Endothelial cell of umbilical vein (primary cell): ENCODE results near the gene LYPLAL1. TPM values are rescaled to one million over a fixed set of nuclear protein-coding genes. Genes with fewer than 3 reads are reported as not detected.

Source experiments
- BruUV-seq: library from RNA; stranded (reverse); fragments of 400-500 nt; replicated peaks from 2 replicates; lab custom pipeline; 2021; lab: Mats Ljungman, UMichigan
- CTCF ChIA-PET: fragments of 300-600, 350-600 bp; sonication (Branson Sonifier 250); formaldehyde crosslinking; loops from one replicate; lab custom pipeline; 2021; ENCODE audit warnings: antibody characterized with exemption, inconsistent platforms; lab: Charles Lee
- POLR2A ChIA-PET: fragments of 300-600, 350-600 bp; sonication (Branson Sonifier 250); formaldehyde crosslinking; loops from one replicate; lab custom pipeline; 2021; ENCODE audit warnings: antibody characterized with exemption, inconsistent platforms; lab: Charles Lee
- DNase-seq: peaks from one replicate; pipeline ENCODE4 v3.0.0-alpha.2; 2011; ENCODE audit warnings: low read depth, low spot score
- FAIRE-seq: peaks from 2 replicates; lab custom pipeline; 2011; peaks lifted over from hg19 to GRCh38; lab: Jason Lieb, UNC
- H2AFZ ChIP-seq: 2 replicates; pipeline ENCODE4 v1.6.0; 2012; ENCODE audit warnings: low read depth, low read length, control low read depth, inconsistent platforms
- H3K27ac ChIP-seq: 2 replicates; pipeline ENCODE4 v1.5.1; 2011; ENCODE audit warnings: low read depth, mild to moderate bottlenecking, control low read depth, low read length, moderate library complexity; ENCODE audit not compliant: insufficient read depth
- H3K27me3 ChIP-seq, 2 experiments: 2 replicates each; pipeline versions ENCODE4 v1.6.0 to v1.6.1; 2011; ENCODE audit warnings: low read length in 2 of 2, mixed read lengths in 1 of 2; ENCODE audit not compliant: control insufficient read depth in 2 of 2, insufficient read depth in 2 of 2
- H3K36me3 ChIP-seq, 2 experiments: 2 replicates in 1 of 2; 3 replicates in 1 of 2; pipeline ENCODE4 v1.5.1; 2011; ENCODE audit warnings: low read length in 2 of 2, mild to moderate bottlenecking in 1 of 2, moderate library complexity in 1 of 2; ENCODE audit not compliant: control insufficient read depth in 2 of 2, insufficient read depth in 2 of 2; ENCODE audit errors: extremely low read depth in 1 of 2
- H3K4me1 ChIP-seq: 3 replicates; pipeline ENCODE4 v1.5.1; 2011; ENCODE audit warnings: mild to moderate bottlenecking, low read length; ENCODE audit not compliant: control insufficient read depth, insufficient read depth; ENCODE audit errors: extremely low read depth
- H3K4me2 ChIP-seq: 2 replicates; pipeline ENCODE4 v1.6.1; 2011; ENCODE audit warnings: low read length, control low read depth, mixed read lengths; ENCODE audit not compliant: insufficient read depth
- H3K4me3 ChIP-seq, 3 experiments: fragments of 200-600 bp in 1 of 3; sonication (generic), shearing (Covaris generic) in 1 of 3; replicated peaks in 1 of 3; 2 replicates each; pipeline ENCODE4 v1.5.1; 2011 to 2016; ENCODE audit warnings: control low read depth in 3 of 3, low read length in 3 of 3, mild to moderate bottlenecking in 2 of 3, inconsistent platforms in 1 of 3, low read depth in 1 of 3, moderate library complexity in 1 of 3; ENCODE audit not compliant: insufficient read depth in 1 of 3
- H3K79me2 ChIP-seq: 2 replicates; pipeline ENCODE4 v1.6.0; 2012; ENCODE audit warnings: low read length, inconsistent platforms; ENCODE audit not compliant: control insufficient read depth, insufficient read depth
- H3K9ac ChIP-seq: replicated peaks from 2 replicates; pipeline ENCODE3; 2011; ENCODE audit warnings: low read length, control low read depth; ENCODE audit not compliant: insufficient read depth; ENCODE audit errors: extremely low read depth
- H3K9me1 ChIP-seq: replicated peaks from 3 replicates; pipeline ENCODE4 v1.6.0; 2011; ENCODE audit warnings: mild to moderate bottlenecking, low read length; ENCODE audit not compliant: control insufficient read depth, insufficient read depth; ENCODE audit errors: extremely low read depth
- H3K9me3 ChIP-seq: replicated peaks from 2 replicates; pipeline ENCODE4 v1.5.1; 2012; ENCODE audit warnings: low read length, inconsistent platforms; ENCODE audit not compliant: control insufficient read depth, insufficient read depth
- H4K20me1 ChIP-seq: replicated peaks from 2 replicates; pipeline ENCODE3; 2011; ENCODE audit warnings: mild to moderate bottlenecking, low read length; ENCODE audit not compliant: control insufficient read depth, insufficient read depth; ENCODE audit errors: extremely low read depth
- CTCF ChIP-seq, 2 donors: IDR thresholded peaks; 1 replicate in 1 of 2; 2 replicates in 1 of 2; pipeline ENCODE4 v1.5.1; 2011; ENCODE audit warnings: low read length in 2 of 2, mild to moderate bottlenecking in 2 of 2, moderate library complexity in 2 of 2, control low read depth in 1 of 2, inconsistent platforms in 1 of 2, low read depth in 1 of 2; ENCODE audit not compliant: insufficient read depth in 1 of 2; ENCODE audit errors: extremely low read depth in 1 of 2
- EZH2 ChIP-seq: IDR thresholded peaks from 2 replicates; pipeline ENCODE4 v1.6.1; 2012; ENCODE audit warnings: borderline replicate concordance, low read depth, mild to moderate bottlenecking, moderate library complexity, low read length, inconsistent platforms; ENCODE audit not compliant: severe bottlenecking
- FOS ChIP-seq: IDR thresholded peaks from 2 replicates; pipeline ENCODE4 v1.6.1; 2011; ENCODE audit warnings: mild to moderate bottlenecking, low read length, moderate library complexity, borderline replicate concordance; ENCODE audit not compliant: insufficient read depth
- GATA2 ChIP-seq: IDR thresholded peaks from 2 replicates; pipeline ENCODE4 v1.7.0; 2011; ENCODE audit warnings: low read depth, mild to moderate bottlenecking, moderate library complexity, mixed read lengths, low read length; ENCODE audit not compliant: insufficient read length, insufficient read depth
- JUN ChIP-seq: IDR thresholded peaks from 2 replicates; pipeline ENCODE4 v1.6.1; 2011; ENCODE audit warnings: borderline replicate concordance, low read depth; ENCODE audit not compliant: insufficient read length, insufficient read depth
- MAX ChIP-seq: IDR thresholded peaks from 2 replicates; pipeline ENCODE4 v1.6.1; 2011; ENCODE audit not compliant: insufficient read depth, insufficient read length
- MYC ChIP-seq: IDR thresholded peaks from one replicate; pipeline ENCODE4 v1.6.1; 2011; ENCODE audit warnings: mild to moderate bottlenecking, low read depth, low read length
- POLR2A ChIP-seq: IDR thresholded peaks from 2 replicates; pipeline ENCODE4 v1.6.1; 2012; ENCODE audit warnings: low read depth, mild to moderate bottlenecking, control low read depth, low read length
- POLR2AphosphoS5 ChIP-seq: IDR thresholded peaks from 2 replicates; pipeline ENCODE4 v1.6.1; 2012; ENCODE audit warnings: low read depth, mild to moderate bottlenecking, control low read depth, low read length, moderate library complexity; ENCODE audit not compliant: insufficient read depth
- dilution Hi-C: fragments of 300-500 bp; cut with MboI; formaldehyde crosslinking; loops from one replicate; pipeline ENCODE4 v1.15.0; 2019; ENCODE audit warnings: low sequenced_read_pairs; ENCODE audit not compliant: extremely low pct_ligation_motif_present
- intact Hi-C: fragments of 100-400 bp; cut with micrococcal nuclease; formaldehyde crosslinking; loops from one replicate; pipeline ENCODE4 v1.10.0; 2022
- polyA plus RNA-seq, 4 experiments: library from polyadenylated mRNA; depleted of rRNA in 3 of 4; stranded (reverse) in 3 of 4; unstranded in 1 of 4; fragments of >200 nt; gene quantifications; 2 replicates each; pipeline versions ENCODE4 v1.2.1 to v1.2.3, GENCODE V29; 2011 to 2012; ENCODE audit warnings: missing spikeins in 1 of 4
- total RNA-seq: library from RNA; stranded (reverse); gene quantifications from 2 replicates; pipeline ENCODE4 v1.2.3, GENCODE V29; 2021

The LYPLAL1 gene
- total and polyA plus RNA-seq, 2 donors (not counting 3 experiments of a cell fraction or from before 2014, with no cell fraction given): 7.4 to 25.4 TPM

DNA sequence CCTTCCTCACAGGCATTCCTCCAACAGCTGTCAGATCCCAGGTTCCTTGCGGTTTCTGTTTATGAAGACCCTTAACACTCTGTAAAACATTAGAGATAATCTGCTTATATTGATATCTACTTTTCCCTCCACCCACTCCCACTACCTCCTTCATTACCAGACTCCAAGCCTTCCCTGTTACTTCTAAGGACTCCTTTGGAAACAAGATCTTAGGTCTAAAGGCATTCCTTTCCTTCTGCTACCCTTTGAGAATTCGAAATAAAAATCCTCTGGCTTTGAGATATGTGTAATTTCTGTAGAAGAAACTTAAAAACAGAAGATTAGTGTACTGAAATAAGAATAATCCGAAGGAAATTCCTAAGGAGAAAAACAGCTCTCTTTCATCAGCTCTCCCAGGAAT is 23.7 kb upstream of the LYPLAL1 start:
- Histone ChIP-seq H2AFZ (no peak overlapping the region), H4K20me1 (no peaks in the 10 kb centered on the region), H3K9me1 (no peaks in the 10 kb centered on the region), H3K4me2 (no peak overlapping the region), H3K9me3 (no peaks in the 10 kb centered on the region), H3K27ac (no peak overlapping the region), H3K27me3 (no peaks in the 10 kb centered on the region), H3K4me3 (no peak overlapping the region), H3K36me3 (no peaks in the 10 kb centered on the region), H3K9ac (no peak overlapping the region), H3K79me2 (no peaks in the 10 kb centered on the region), H3K4me1 (no peaks in the 10 kb centered on the region)
- TF ChIP-seq FOS (no peak), MYC (no peak), POLR2AphosphoS5 (no peak), EZH2 (no peak), MAX (no peak), JUN (no peak), CTCF (IDR thresholded peaks at IDR 0.05; ENCODE audit: extremely low read depth in 1 of 2, insufficient read depth in 1 of 2, low read depth in 1 of 2, low read length in 2 of 2) (no peak), POLR2A (no peak), GATA2 (no peak)
- DNase-seq: no peak
- no TSS peak for BruUV-seq
- ChIA-PET POLR2A (no interaction called here), CTCF (interaction anchor here (0.9 kb wide), 1 partner anchor 14 kb away, joined by 5 read pairs; no protein-coding TSS in a partner anchor)
- intact Hi-C loops: no loop called here
- dilution Hi-C loops: no loop called here
- FAIRE-seq: no peak
